GM23248 (cell line): Measurements from ENCODE around the gene PDE6D.

Experiments
- EZH2 ChIP-seq: fragments of 200-600 bp; sonication (generic); IDR thresholded peaks from 2 replicates; pipeline ENCODE4 v1.6.1; 2018; ENCODE audit warnings: antibody characterized with exemption, mild to moderate bottlenecking; ENCODE audit not compliant: insufficient read depth, poor library complexity, severe bottlenecking
- EZH2phosphoT487 ChIP-seq: fragments of 200-600 bp; sonication (generic); IDR thresholded peaks from 2 replicates; pipeline ENCODE4 v1.6.1; 2018; ENCODE audit warnings: antibody characterized with exemption, moderate library complexity, mild to moderate bottlenecking, low read depth; ENCODE audit not compliant: insufficient read depth

DNA sequence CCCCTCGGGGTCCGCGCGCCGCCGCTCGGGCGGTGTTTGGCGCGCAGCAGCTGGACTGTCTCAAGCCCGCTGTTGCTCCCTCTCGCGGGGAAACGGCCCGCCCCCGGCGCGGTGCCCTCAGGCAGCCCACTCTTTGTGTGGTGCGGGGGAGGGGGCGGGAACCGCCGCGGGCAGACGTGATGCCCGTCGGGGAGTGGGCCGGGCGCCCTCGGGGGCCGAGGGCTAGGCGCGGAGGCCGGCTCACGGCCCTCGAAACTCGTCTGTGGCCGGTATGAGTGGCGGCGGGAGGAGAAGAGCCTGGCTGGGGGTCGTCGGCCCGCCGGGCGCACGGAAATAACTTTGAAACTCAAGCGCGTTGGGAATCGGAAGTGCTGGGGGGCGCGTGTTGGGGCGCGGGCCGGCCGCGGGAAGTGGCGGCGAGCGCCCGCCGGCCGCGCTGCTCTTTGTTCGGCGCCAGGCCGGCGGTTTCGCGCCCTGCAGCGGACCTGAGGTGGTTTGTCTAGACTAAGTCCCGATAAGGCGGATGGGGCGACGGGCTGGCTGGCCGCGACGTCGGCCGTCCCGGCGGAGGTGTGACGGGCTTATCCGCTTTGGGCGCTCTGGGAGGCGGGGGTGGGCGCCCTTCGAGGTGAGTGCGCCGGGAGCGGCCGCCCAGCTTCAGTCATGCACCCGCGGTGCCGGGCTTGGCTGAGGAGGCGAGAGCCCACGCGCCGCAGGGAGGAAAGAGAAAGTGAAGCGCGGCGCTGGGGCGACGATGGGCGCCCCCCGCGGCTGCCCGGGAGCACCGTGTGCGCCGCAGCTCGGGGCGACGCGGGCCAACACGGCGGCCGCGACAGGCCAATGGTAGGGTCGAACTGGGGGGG lies 72.1 kb downstream of the PDE6D start:
- no peak for TF ChIP-seq EZH2
- no peak for TF ChIP-seq EZH2phosphoT487
